NT2/D1 (cell line): ENCODE results near the gene KPNA6.
A peak's percentile ranks its signal among the peaks of the same experiment; 100 is the strongest.

Experiments
- DNase-seq: peaks from one replicate; pipeline ENCODE4 v3.0.0-alpha.2; 2011; ENCODE audit warnings: low read depth, low spot score
- H3K27me3 ChIP-seq: 2 replicates; pipeline ENCODE4 v1.6.0; 2011; ENCODE audit warnings: mild to moderate bottlenecking; ENCODE audit not compliant: insufficient read length, insufficient read depth
- H3K36me3 ChIP-seq: 2 replicates; pipeline ENCODE4 v1.6.1; 2011; ENCODE audit warnings: mild to moderate bottlenecking, low read length, mixed read lengths; ENCODE audit not compliant: insufficient read depth, insufficient read length
- H3K4me1 ChIP-seq: 2 replicates; pipeline ENCODE4 v1.5.1; 2011; ENCODE audit not compliant: insufficient read depth, insufficient read length
- H3K4me3 ChIP-seq: 2 replicates; pipeline ENCODE4 v1.5.1; 2011; ENCODE audit warnings: low read depth; ENCODE audit not compliant: insufficient read length
- H3K9ac ChIP-seq: 2 replicates; pipeline ENCODE4 v1.6.0; 2011; ENCODE audit warnings: low read depth; ENCODE audit not compliant: insufficient read length
- H3K9me3 ChIP-seq: 2 replicates; pipeline ENCODE4 v1.5.1; 2011; ENCODE audit warnings: mild to moderate bottlenecking, low read length; ENCODE audit not compliant: insufficient read depth
- SUZ12 ChIP-seq: IDR thresholded peaks from 2 replicates; pipeline ENCODE4 v1.6.1; 2011; ENCODE audit not compliant: insufficient read length, insufficient read depth; ENCODE audit errors: extremely low read depth
- YY1 ChIP-seq: IDR thresholded peaks from 2 replicates; pipeline ENCODE4 v1.6.1; 2011; ENCODE audit not compliant: insufficient read length, insufficient read depth
- ZNF274 ChIP-seq: IDR thresholded peaks from 2 replicates; pipeline ENCODE4 v1.6.1; 2011; ENCODE audit warnings: mild to moderate bottlenecking, low read depth, low read length

Gene KPNA6

DNA sequence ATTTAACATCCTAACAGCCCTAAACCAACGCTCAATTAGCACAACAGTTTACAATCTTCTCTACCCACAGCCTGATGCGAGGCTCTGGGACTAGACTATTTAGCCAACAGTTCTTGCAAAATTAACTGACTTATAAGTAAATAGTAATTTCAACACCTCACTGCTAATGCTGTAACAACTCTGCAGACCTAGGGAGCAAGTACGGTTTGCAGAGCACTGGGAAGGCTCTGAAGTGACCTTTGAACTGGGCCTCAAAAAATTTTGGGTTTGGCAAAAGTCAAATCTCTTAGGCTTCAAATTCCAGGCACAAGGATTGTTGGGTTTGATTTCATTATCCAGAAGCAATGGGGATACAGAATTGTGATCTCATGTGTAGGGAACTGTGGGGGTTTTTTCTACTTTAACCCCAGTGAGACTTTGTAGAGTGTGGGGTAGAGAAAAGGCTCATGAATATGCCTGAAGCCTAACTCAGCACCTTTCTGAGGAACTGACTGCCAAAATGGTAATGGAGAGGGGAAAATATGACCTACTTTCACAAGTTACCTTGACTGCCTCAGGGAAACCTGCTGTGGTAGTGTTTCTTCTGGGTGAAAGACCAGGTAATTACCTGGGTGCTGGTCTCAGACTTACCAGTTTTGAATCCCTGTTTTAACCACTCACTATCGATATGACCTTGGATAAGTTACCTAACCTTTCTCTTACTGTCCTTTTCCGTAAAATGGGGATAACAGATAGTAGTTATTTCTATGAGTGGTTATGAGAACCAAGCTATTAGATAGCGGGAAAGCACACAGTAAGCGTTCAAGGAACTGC lies 70.7 kb downstream of the KPNA6 start:
- no peak for DNase-seq
- Histone ChIP-seq H3K4me1 (peaks cover 15% of the 10 kb centered on the region), H3K36me3 (peaks cover 60% of the 10 kb centered on the region), H3K9ac (peak overlapping the region; percentile 88), H3K27me3 (no peaks in the 10 kb centered on the region), H3K9me3 (no peaks in the 10 kb centered on the region), H3K4me3 (peak overlapping the region; percentile 75)
- TF ChIP-seq YY1, result no peak
- TF ChIP-seq ZNF274, result no peak
- no peak for TF ChIP-seq SUZ12

DNA sequence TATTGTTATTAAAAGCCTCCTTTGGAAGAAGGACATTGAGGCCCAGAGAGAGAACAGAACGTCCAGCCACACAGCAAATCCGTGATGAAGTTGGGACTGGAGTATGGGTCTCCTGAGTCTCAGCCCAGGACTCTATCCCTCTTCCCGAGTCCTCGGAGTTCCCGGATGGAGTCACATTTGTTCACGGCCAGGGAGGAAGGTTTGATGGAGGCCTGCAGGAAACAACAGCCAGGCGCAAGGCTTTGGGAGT lies 71.3 kb downstream of the KPNA6 start:
- Histone ChIP-seq H3K9me3 (no peaks in the 10 kb centered on the region), H3K27me3 (no peaks in the 10 kb centered on the region), H3K4me1 (peaks cover 15% of the 10 kb centered on the region), H3K4me3 (peak overlapping the region; percentile 75), H3K9ac (peak overlapping the region; percentile 88), H3K36me3 (peaks cover 60% of the 10 kb centered on the region)
- DNase-seq, result no peak
- no peak for TF ChIP-seq ZNF274
- no peak for TF ChIP-seq YY1
- no peak for TF ChIP-seq SUZ12

DNA sequence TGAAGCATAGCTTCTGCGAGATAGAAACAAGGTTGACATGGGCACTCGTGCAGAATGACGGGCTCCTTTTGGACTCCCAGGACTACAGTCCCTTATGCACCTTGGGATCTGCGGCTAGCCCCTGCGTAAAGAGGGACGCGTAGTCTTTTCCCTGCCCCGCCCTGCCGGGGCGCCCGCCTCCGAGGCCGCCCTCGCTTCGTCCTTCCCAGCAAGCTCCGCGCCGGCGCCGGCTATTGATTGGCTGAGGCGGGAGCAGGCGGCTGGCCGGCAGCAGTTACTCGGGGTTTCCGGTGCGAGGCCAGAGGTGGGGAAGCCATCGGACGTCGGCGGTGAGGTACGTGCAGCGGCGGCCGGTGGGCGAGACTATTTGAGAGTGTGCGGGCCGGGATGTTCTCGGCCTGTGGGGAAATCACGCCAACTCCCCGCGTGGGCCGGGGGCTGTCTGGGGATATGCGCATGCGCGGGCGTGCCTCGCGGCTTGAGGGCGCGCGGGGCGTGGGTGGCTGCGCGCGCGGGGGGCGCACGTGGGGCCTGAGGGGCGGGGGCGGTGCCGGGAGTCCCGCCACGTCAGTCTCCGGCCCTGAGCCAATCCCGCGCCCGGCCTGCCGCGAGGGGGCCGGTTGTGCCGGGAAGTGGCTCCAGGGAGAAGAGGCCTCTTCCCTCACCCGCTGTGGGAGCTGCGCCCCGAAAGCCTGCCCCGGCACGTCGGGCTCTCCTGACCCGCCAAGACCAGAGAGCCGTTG lies 71.8 kb downstream of the KPNA6 start, which contains the start of gene TXLNA:
Gene TXLNA (plus strand): TSS at position 233 of the 743 bp plus-strand sequence. CDS start 671 bp downstream, outside the sequence.
- no peaks in the 10 kb centered on the region for H3K27me3 ChIP-seq
- no peaks in the 10 kb centered on the region for H3K9me3 ChIP-seq
- peaks cover 15% of the 10 kb centered on the region for H3K4me1 ChIP-seq
- DNase-seq, result peak; percentile 94
- peak within 1 kb of the TSS; percentile 90 for H3K9ac ChIP-seq
- H3K36me3 ChIP-seq, result peaks cover 60% of the 10 kb centered on the region
- TF ChIP-seq ZNF274 (no peak), YY1 (peak; percentile 30)
- H3K4me3 ChIP-seq, result peak within 1 kb of the TSS; percentile 75

DNA sequence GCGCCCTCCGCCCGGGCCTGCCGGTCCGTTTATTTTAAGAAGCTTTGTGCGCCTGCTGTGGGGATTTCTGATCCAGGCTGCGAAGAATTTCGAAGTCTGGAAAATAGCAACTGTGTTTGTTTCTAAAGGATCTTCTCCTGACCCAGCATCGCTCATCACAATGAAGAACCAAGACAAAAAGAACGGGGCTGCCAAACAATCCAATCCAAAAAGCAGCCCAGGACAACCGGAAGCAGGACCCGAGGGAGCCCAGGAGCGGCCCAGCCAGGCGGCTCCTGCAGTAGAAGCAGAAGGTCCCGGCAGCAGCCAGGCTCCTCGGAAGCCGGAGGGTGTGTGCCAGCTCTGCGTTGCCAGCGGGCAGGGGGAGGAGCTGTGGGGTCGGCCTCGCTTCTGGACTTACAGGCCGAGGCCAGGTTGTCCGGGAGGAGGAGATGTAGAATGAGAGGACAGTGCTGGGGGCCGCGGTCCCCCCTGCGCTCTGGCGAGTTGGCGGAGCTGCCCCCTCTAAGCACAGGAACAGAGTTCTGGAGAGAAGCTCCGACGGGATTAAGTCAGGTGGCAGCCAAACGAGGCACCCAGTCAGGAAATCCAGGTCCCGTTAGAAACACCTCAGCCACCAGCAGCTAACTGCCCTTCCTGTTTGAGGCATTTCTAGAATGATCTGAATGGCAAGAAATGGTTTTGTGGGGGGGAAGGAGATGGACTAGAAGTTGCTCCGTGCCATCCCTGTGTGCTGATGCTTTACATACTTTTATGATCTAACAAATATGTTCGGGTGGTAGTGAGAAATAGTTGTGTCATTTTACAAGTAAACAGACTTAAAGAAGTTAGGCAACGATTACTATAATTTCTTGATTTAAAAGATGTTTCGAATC lies 72.6 kb downstream of the KPNA6 start:
- Histone ChIP-seq H3K4me1 (peaks cover 15% of the 10 kb centered on the region), H3K36me3 (peaks cover 59% of the 10 kb centered on the region), H3K27me3 (no peaks in the 10 kb centered on the region), H3K4me3 (peak overlapping the region; percentile 75), H3K9ac (peak overlapping the region; percentile 90), H3K9me3 (no peaks in the 10 kb centered on the region)
- DNase-seq, result no peak
- TF ChIP-seq SUZ12 (no peak), ZNF274 (no peak), YY1 (no peak)

DNA sequence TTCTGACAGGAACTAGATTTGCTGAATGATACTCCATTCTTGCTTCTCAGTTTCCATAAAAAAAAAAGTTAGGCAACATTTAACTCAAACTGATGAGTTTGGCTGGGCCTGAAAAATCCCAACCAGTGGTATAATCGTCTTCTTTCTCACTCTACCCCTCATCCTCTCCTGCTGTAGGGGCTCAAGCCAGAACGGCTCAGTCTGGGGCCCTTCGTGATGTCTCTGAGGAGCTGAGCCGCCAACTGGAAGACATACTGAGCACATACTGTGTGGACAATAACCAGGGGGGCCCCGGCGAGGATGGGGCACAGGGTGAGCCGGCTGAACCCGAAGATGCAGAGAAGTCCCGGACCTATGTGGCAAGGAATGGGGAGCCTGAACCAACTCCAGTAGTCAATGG lies 73.2 kb downstream of the KPNA6 start:
- Histone ChIP-seq H3K27me3 (no peaks in the 10 kb centered on the region), H3K9ac (peak overlapping the region; percentile 90), H3K36me3 (peaks cover 61% of the 10 kb centered on the region), H3K9me3 (no peaks in the 10 kb centered on the region), H3K4me1 (peaks cover 15% of the 10 kb centered on the region), H3K4me3 (peak overlapping the region; percentile 75)
- no peak for DNase-seq
- TF ChIP-seq SUZ12 (no peak), YY1 (no peak), ZNF274 (no peak)

DNA sequence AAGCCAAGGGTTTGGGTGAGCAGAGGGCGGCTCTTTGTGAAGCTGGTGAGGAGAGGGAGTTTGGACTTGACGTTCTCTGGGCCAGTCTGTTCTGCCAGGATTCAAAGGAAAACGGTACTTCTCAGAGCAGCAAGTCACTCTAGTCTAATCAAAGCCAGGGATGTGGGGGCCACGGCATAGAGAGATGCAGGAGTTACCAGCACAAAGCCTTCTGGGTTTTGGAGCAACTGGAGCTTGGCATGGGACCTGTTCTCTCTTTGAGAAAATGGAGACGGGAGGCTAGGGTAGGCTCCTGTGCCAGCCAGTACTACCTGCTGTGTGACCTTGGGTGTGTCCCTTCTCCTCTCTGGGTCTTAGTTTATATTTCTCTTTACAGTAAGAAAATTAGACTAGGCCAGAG lies 73.7 kb downstream of the KPNA6 start:
- Histone ChIP-seq H3K4me3 (no peak overlapping the region), H3K36me3 (peaks cover 61% of the 10 kb centered on the region), H3K9me3 (no peaks in the 10 kb centered on the region), H3K27me3 (no peaks in the 10 kb centered on the region), H3K9ac (peak overlapping the region; percentile 90), H3K4me1 (peaks cover 15% of the 10 kb centered on the region)
- no peak for TF ChIP-seq YY1
- TF ChIP-seq SUZ12, result no peak
- no peak for TF ChIP-seq ZNF274
- DNase-seq, result no peak
